HG03457 (cell line): ENCODE results near the gene IL32.
"Not testable (repeated sequence)": the region's sequence is repeated elsewhere in the genome, so short reads cannot be mapped to it uniquely, and the experiment has no call there.

Source experiments
- ATAC-seq: cut with Tn5 transposase; IDR thresholded peaks from one replicate; pipeline ENCODE4 v1.9.1; 2021; ENCODE audit warnings: moderate number of reproducible peaks; ENCODE audit not compliant: unreplicated experiment

The IL32 gene

DNA sequence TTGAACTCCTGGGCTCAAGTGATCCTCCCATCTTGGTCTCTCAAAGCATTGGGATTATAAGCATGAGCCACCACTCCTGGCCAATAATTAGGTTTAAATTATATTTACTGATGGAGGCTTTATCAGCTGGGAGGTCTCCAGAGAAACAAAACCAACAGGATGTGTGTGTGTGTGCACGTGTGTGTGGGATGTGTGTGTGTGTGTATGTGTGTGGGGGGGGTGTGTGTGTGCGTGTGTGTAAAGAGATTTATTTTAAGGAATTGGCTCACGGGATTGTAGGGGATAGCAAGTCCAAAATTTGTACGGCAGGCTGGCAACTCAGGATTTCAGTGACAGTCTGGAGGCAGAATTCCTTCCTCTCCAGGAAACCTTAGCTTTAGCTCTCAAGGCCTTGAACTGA is 14.4 kb upstream of the IL32 start:
- no peak for ATAC-seq

DNA sequence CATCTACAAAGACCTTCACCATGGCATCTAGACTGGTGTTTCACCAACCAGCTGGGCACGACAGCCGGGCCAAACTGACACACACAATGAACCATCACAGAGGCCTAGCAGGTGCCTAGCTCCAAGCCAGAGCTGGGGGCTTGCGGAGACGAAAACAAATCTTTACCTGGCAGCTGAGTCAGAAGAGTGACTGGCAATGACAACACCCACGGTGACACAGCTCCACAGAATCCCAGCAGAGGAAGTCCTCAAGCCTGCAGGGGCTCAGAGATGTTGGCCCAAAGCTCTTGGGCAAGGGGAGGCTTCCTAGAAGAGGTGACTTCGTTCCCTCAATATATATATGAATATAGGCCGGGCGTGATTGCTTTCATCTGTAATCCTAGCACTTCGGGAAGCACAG is 13.9 kb upstream of the IL32 start:
- no peak for ATAC-seq

DNA sequence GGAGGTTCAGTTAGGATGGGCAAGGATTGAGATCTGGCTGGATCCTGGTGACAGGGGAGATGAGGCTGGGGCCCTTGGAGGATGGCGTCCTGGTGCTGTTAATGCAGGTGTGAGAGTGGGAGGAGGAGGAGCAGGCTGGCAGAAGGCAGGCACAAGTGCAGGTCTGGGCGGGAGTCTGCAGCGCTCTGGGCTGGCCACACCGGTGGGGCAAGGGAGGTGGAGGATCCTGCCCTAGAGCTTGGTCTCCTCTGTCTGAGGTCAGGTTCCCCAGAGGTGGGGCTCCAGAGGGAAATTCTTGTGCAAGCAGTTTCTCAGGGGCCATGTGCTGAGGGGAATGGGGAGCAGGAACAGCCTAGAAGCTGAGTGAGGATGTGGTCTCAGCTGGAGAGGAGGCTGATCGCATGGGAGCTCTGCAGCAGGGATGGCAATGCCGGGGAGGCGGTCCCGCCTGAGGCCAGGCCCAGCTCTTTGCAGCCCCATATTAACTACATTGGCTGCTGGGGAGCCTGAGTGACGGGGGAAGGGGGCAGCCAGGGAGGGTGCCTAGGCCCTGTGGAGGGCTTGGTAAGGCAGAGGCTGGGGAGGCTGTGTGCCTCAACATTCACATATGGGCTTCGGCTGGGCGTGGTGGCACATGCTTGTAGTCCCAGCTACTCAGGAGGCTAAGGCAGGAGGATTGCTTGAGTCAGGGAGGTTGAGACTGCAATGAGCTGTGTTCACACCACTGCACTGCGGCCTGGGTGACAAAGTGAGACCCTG is 12.7 kb upstream of the IL32 start:
- ATAC-seq, result not testable (repeated sequence)

DNA sequence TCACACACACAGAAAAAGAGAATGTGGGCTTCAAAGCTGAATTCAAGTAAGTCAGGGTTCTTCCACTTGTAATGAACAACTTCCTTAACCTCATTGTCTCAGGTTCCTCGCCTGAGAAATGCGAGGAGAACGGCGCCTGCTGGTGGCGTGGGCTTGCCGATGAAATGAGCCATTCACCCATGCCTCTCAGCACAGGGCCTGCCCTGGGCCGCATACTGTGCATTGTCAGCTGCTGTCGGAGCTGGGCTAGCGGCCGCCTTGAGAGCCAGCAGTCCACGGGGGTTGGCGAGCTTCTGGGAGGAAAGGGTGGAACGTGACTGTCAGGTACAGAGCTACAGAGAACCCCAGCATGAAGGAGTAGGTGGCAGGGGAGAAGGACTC is 12.1 kb upstream of the IL32 start:
- not testable (repeated sequence) for ATAC-seq

DNA sequence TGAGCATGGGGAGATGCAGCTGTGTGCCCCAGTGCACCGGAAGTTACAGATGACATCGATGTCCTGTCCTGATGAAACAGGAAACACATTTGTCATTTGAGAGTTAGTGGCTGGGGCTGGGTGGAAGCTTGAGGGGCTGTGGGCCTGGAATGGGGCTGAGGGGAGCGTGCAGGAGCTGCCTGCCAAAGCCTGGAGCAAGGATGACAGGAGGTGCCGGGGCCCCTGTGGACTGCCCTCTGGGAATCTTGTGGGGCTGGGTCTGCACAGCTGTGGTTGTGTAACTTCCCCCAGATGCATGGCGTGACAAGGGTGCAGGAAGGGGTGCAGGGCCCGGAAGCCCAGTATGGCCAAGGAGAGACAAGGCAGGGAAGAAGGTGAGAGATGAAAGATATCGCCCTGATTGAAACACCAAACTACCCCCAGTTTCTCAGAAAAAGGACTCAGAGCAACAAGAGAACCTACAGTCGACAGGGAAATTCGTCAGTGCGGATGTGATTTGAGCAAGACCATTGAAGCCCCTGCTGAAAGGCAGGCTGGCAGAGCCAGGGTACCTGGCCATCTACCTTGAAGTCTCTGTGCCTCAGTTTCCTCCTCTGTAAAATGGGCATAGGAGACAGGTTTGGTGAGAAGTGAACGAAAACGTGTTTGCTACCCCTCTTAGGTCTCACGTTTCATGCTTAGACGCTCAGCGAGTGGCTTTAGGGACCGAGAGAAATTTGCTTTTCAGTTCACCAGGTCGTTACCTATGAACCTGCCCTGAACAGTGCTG is 10.3 kb upstream of the IL32 start:
- no peak for ATAC-seq

DNA sequence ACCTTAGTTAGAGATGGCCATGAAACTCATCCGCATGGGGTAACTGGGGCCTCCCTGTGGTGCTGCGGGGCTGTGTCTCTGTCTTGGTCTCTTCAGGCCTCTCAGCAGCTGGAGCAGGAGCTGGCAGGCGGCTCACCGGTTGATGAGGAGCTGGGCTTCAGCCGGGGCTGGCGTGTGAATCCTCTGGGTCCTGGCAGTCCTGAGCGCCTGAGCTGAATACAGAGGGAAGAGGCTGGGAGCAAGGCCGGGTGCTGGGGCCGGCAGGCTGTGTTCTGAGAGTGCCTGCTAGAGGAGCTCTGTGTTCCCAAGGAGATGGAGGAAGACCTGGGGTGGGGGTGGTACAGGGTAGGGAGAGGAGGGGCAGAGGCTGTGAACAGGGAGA is 9.7 kb upstream of the IL32 start:
- not testable (repeated sequence) for ATAC-seq

DNA sequence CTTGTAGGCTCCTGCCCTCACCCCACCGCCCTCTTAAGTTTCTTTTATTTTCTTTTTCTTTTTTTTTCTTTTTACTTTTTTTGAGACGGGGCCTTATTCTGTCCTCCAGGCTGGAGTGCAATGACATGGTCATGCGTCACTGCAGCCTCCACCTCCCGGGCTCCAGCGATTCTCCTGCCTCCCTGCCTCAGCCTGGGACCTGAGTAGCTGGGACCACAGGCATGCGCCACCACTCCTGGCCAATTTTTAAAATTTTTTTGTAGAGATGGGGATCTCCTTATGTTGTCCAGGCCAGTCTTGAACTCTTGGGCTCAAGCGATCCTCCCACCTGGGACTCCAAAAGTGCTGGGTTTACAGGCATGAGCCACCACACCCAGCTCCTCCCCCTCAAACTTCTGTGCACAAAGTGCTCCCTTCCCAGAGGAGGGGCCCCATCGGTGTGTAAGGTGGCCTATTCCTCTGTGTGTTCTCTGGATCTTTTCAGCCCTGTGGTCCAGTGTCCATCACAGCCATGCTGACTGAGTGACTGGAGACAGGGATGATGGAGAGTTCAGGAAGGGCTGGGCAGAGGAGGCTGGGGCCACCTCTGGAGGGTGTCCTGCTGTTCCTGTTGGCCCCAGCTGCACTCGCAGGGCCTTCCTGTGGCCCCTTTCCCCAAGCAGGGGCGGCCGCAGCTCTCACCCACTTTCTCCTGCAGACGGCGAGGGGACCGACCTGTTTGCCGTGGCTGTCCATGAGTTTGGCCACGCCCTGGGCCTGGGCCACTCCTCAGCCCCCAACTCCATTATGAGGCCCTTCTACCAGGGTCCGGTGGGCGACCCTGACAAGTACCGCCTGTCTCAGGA is 8.9 kb upstream of the IL32 start:
- ATAC-seq, result no peak

DNA sequence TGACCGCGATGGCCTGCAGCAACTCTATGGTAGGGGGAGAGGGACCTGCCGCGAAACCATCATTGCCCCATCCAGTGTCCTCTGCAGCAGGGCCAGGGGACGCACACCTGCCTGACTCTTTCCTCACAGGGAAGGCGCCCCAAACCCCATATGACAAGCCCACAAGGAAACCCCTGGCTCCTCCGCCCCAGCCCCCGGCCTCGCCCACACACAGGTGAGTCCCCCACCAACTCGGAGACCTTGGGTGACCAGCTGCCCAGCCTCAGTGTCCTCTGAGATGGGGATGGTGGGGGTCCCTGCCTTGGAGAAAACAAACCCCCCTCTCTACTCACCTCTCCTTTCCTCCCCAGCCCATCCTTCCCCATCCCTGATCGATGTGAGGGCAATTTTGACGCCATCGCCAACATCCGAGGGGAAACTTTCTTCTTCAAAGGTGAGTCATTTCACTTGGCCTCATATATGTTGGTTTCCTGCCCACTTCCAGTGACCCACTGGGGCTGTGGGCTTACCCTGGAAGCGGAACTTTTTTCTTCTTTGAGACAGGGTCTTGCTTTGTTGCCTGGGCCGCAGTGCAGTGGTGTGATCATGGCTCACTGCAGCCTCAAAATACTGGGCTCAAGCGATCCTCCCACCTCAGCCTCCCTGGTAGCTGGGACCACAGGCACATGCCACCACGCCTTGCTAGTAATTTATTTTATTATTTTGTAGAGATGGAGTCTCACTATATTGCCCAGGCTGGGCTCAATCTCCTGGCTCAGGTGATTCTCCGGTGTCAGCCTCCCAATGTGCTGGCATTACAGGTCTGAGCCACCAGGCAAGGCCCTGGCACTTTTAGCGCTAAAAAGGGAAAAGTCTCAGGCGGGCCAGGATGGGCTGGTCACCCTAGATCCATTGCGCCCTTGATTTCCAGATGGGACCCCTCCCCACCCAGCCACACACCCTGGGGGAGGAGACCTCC is 8.0 kb upstream of the IL32 start:
- no peak for ATAC-seq

DNA sequence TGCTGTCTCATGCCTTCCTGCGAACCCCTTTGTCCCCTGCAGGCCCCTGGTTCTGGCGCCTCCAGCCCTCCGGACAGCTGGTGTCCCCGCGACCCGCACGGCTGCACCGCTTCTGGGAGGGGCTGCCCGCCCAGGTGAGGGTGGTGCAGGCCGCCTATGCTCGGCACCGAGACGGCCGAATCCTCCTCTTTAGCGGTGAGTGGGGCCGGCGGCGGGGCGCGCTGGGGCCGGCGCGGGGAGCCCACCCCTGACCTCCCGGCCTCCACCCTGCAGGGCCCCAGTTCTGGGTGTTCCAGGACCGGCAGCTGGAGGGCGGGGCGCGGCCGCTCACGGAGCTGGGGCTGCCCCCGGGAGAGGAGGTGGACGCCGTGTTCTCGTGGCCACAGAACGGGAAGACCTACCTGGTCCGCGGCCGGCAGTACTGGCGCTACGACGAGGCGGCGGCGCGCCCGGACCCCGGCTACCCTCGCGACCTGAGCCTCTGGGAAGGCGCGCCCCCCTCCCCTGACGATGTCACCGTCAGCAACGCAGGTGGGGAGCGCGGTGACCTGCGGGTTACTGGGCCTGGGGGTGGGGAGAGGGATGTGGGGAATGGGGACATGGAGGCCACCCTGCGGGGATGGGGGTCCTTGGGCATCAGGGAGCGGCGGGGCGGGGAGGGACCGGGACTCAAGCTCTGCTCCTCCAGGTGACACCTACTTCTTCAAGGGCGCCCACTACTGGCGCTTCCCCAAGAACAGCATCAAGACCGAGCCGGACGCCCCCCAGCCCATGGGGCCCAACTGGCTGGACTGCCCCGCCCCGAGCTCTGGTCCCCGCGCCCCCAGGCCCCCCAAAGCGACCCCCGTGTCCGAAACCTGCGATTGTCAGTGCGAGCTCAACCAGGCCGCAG is 7.1 kb upstream of the IL32 start:
- no peak for ATAC-seq

DNA sequence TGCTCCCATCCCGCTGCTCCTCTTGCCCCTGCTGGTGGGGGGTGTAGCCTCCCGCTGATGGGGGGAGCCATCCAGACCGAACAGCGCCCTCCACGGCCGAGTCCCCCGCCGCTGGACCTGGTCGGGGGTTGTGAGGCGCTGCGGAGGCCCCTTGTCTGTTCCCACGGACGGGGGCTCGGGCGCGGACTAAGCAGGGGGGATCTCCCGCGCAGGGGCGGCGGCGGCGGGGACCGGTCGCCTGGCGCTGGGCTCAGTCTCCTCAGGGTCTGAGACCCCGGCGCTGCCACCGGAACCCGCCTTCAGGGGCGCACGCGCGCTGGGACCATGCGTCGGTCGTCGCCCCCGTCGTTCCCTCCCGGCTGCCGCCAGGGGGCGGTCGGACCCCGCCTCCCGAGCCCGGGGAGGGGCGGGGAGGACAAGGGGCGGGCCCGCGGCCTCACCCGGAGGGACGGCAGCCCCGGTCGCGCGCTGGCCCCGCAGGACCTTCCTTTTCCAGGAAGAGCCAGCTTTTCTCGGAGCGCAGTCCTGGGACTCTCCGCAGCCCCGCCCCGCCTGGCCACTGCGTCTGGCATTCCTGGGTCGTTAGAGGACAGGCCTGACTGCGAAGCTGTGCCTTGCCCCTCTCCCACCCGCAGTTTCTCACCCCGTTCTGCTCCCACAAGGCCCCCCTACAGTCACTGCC is 6.3 kb upstream of the IL32 start:
- ATAC-seq, result peak; percentile 56

DNA sequence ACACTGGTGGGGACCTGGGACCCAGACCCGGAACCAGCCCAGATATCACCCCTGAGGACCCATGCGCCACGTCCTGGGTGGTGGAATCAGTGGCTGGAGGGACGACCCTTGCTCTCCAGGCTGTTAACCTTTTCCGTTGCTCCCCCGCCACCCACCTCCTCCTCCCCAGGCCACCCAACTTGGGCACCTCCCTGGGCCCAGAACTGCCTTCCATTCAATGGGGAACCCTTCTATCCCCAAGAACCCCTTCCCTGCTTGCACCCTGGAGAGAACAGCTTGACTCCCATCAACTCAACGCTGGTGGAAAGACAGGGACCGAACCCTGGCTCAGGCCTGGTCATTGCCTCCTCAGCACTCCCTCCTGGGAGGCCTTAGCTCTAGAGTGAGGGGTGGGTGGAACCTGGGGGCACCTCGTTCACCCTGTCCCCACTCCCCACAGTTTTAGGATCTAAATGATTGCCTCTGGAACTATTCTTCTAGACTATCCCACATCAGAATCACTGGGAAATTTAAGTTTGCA is 5.7 kb upstream of the IL32 start:
- ATAC-seq, result no peak

DNA sequence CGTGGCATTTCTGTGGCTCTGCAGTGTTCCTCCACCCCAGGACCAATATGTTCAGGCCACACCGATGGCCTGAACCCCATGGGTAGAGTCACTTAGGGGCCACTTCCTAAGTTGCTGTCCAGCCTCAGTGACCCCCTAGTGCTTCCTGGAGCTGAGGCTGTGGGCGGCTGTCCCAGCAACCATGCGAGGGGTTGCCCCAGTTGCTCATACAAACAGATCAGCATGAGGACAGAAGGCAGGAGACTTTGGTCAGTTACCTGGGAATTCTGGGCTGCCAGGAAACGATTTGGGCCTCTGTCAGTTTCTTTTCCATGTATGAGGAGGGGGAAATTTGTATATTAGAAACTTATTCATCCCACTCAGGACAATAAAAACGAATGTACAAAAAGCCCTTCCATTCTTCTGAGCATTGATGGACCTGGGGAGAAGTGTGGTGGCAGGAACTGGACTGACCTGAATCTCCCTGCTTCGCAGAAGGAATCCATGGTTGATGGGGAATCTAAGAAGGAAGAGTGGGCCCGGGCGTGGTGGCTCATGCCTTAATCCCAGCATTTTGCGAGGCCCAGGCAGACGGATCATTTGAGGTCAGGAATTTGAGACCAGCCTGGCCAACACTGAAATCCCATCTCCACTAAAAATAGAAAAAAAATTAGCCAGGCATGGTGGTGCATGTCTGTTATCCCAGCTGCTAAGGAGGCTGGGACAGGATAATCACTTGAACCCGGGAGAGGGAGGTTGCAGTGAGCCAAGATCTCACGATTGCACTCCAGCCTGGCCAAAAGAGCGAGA is 4.9 kb upstream of the IL32 start:
- no peak for ATAC-seq

DNA sequence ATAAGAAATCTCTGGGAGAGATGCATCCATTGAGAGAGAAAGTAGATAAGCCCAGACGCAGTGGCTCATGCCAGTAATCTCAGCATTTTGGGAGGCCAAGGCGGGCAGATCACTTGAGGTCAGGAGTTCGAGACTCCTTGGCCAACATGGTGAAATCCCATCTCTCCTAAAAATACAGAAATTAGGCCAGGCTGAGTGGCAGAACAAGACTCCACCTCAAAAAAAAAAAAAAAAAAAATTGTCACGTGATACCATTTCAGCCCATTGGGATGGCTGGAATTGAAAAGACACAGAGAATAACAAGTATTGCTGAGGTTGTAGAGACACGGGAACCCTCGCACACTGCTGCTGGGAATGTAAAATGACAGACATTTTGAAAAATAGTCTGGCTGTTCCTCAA is 2.9 kb upstream of the IL32 start:
- ATAC-seq, result no peak

DNA sequence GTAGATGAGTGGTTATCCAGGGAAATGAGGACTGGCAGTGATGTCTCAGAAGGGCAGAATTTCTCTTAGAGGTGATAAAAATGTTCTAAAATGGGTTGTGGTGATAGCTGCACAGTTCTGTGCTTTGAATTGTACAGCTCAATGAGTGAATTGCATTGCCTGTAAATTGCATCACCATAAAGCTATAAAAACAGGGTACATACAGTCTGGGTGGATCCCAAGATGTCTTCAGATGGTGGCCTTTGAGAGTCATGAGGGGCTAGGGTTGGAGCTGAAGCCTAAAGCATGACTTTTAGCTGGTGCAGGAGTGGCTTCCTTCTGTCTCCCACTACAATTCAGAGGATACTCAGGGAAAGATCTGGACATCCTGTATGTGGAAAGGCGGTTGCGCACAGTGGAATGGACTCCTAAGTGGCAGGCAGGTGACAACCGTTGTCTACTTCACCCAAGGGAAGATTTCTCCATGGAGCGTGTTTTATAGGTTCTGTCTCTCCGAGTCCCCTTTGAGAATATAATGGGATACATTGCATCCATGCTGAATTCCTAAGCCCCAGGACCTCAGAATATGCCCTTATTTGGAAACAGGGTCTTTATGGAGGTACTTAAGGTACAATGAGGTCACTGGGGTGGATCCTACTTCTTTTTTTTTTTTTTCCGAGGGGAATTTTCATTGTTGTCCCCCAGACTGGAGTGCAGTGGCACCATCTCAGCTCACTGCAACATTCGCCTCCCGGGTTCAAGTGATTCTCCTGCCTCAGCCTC is 1.6 kb upstream of the IL32 start:
- no peak for ATAC-seq

DNA sequence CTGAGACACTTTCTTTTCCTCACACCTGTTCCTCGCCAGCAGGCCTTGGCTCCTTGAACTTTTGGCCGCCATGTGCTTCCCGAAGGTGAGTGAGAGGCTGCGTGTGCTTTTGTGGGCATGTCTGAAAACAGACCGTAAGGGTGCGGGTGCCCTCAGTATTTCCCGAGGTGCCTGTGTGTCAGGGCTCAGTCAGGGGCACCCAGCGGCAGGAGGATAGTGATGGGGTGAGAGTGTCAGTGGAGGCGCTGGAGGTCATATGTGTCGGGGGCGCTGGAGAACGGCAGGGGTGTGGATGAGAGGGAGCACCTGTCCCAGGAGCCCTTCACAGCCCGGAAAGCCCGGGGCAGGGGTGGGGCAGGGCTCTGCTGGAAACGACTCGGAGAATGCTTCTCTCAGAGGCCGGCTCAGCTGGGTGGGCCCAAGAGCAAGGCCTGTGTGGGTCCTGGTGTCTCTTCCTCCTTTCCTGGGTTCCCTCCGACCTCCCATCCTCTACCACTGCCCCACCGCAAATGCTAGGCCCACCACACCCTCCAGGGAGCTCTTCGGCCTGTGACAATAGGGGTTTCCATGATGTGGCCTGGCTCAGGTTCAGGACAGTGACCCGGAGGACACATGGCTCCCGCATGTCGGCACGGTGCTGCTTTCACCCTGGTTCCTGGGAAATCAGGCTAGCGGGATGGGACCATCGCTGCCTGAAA is 451 bp downstream of the IL32 start:
- no peak for ATAC-seq

DNA sequence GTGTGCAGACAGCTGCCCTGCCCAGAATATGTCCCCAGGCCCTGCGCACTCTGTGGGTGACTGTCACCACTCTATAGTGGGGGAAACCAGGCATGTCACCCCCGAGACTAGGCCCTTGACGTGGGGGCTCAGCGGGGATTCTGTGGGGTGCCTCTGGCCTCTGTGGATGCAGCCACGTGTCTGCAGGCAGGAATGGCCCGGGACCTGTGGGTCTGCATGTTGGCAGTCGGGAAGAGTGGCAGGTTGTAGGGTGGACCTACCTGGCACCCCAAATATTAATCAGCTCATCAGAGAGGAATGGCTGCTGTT is 954 bp downstream of the IL32 start:
- ATAC-seq, result no peak

DNA sequence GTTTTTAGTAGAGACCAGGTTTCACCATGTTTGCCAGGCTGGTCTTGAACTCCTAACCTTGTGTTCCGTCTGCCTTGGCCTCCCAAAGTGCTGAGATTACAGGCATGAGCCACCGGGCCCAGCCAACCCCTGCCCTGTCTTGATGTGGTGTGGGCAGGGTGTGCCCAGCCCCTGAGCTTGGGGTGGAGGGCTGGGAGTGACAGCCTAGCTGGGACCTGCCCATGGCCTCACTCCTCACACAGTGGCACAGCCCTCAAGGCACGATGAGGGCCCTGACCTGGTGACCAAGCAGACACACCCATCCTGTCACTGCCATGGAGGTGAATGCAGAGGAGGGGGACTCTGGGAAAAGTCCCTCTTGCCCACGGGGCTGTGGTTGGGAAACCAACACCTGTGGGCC is 3.0 kb downstream of the IL32 start:
- no peak for ATAC-seq
